ENCODE results near the gene TOR1AIP2.
A peak's percentile ranks its signal among the peaks of the same experiment; 100 is the strongest.

Gene TOR1AIP2

GRCh38 chr1:179881642-179882252, 4.1 kb upstream of the TOR1AIP2 start:
- no peaks in the 10 kb centered on the region for H3K27me3 ChIP-seq (ENCODE audit: control insufficient read depth in 1 of 2, insufficient read depth in 1 of 2, low read length in 2 of 2)
- H4K8ac ChIP-seq (ENCODE audit: low read length) = peak overlapping the region; percentile 100
- peak overlapping the region in 1 of 2 experiments; percentile 19 for H3K14ac ChIP-seq (ENCODE audit: low read length in 2 of 2)
- H3K9me3 ChIP-seq (ENCODE audit: control insufficient read depth, low read length) = no peaks in the 10 kb centered on the region
- H4K91ac ChIP-seq (ENCODE audit: low read length) = peak overlapping the region; percentile 99
- peak; percentile 95 for DNase-seq
- H3K4me1 ChIP-seq (ENCODE audit: control insufficient read depth, insufficient read depth, low read depth, low read length) = peaks cover 2% of the 10 kb centered on the region
- peak overlapping the region; percentile 97 for H3K27ac ChIP-seq (ENCODE audit: low read length, poor library complexity, severe bottlenecking)
- no peak overlapping the region for H2AK5ac ChIP-seq (ENCODE audit: low read length, severe bottlenecking)
- peak overlapping the region; percentile 99 to 100 for H3K18ac ChIP-seq (ENCODE audit: low read depth in 1 of 2, low read length in 2 of 2)
- H2BK15ac ChIP-seq (ENCODE audit: low read depth, poor library complexity, severe bottlenecking) = peak overlapping the region; percentile 85
- H3K9ac ChIP-seq (ENCODE audit: low read length) = peak overlapping the region; percentile 99
- peak overlapping the region; percentile 86 to 89 for H3K4me3 ChIP-seq (ENCODE audit: insufficient read depth in 1 of 2, low read depth in 1 of 2, low read length in 2 of 2)
- H2BK5ac ChIP-seq (ENCODE audit: low read depth, low read length, poor library complexity, severe bottlenecking) = peak overlapping the region; percentile 98
- H3K4ac ChIP-seq (ENCODE audit: low read depth in 1 of 2, low read length in 2 of 2) = peak overlapping the region; percentile 81 to 97
- WGBS = 3% methylated on average over 20 of the region's 22 CpGs
- peak overlapping the region; percentile 74 for H2BK120ac ChIP-seq (ENCODE audit: low read depth, low read length)
- H3K4me2 ChIP-seq (ENCODE audit: low read length, poor library complexity, severe bottlenecking) = peak overlapping the region; percentile 54
- peak overlapping the region; percentile 90 for H2AFZ ChIP-seq (ENCODE audit: low read depth, low read length)
- no peak overlapping the region for H2BK12ac ChIP-seq (ENCODE audit: low read length in 2 of 2)
- no peak overlapping the region for H3K23ac ChIP-seq (ENCODE audit: low read length in 2 of 2)
- peaks cover 3 to 24% of the 10 kb centered on the region in 2 experiments for H3K36me3 ChIP-seq (ENCODE audit: control insufficient read depth in 1 of 2, insufficient read depth in 2 of 2, low read depth in 1 of 2, low read length in 2 of 2)
- peaks cover 5% of the 10 kb centered on the region for H3K79me1 ChIP-seq (replicated peaks; ENCODE audit: low read length, poor library complexity, severe bottlenecking)

- Histone ChIP-seq H2BK12ac (ENCODE audit: low read length in 2 of 2) (no peak overlapping the region), H3K36me3 (ENCODE audit: control insufficient read depth in 1 of 2, insufficient read depth in 2 of 2, low read depth in 1 of 2, low read length in 2 of 2) (peaks cover 0 to 8% of the 10 kb centered on the region in 2 experiments), H3K4ac (ENCODE audit: low read depth in 1 of 2, low read length in 2 of 2) (no peak overlapping the region), H2BK5ac (ENCODE audit: low read depth, low read length, poor library complexity, severe bottlenecking) (no peak overlapping the region), H2AFZ (ENCODE audit: low read depth, low read length) (no peak overlapping the region), H3K4me2 (ENCODE audit: low read length, poor library complexity, severe bottlenecking) (no peak overlapping the region), H3K23ac (ENCODE audit: low read length in 2 of 2) (no peak overlapping the region), H3K4me1 (ENCODE audit: control insufficient read depth, insufficient read depth, low read depth, low read length) (peaks cover 2% of the 10 kb centered on the region), H3K79me1 (replicated peaks; ENCODE audit: low read length, poor library complexity, severe bottlenecking) (peaks cover under 1% of the 10 kb centered on the region), H4K8ac (ENCODE audit: low read length) (no peak overlapping the region), H3K27me3 (ENCODE audit: control insufficient read depth in 1 of 2, insufficient read depth in 1 of 2, low read length in 2 of 2) (no peaks in the 10 kb centered on the region), H3K18ac (ENCODE audit: low read depth in 1 of 2, low read length in 2 of 2) (no peak overlapping the region), H4K91ac (ENCODE audit: low read length) (no peak overlapping the region), H3K27ac (ENCODE audit: low read length, poor library complexity, severe bottlenecking) (no peak overlapping the region), H2BK15ac (ENCODE audit: low read depth, poor library complexity, severe bottlenecking) (no peak overlapping the region), H2BK120ac (ENCODE audit: low read depth, low read length) (no peak overlapping the region), H3K9ac (ENCODE audit: low read length) (no peak overlapping the region), H3K14ac (ENCODE audit: low read length in 2 of 2) (no peak overlapping the region), H3K9me3 (ENCODE audit: control insufficient read depth, low read length) (no peaks in the 10 kb centered on the region), H2AK5ac (ENCODE audit: low read length, severe bottlenecking) (no peak overlapping the region), H3K4me3 (ENCODE audit: insufficient read depth in 1 of 2, low read depth in 1 of 2, low read length in 2 of 2) (no peak overlapping the region)
- no peak for DNase-seq
- 100% methylated on average over 1 of the region's 2 CpGs for WGBS
Observed at GRCh38 chr1:179879797-179880196, 2.2 kb upstream of the TOR1AIP2 start.

GRCh38 chr1:179876300-179876715, 1.3 kb downstream of the TOR1AIP2 start:
- no peak overlapping the region for H3K4me2 ChIP-seq (ENCODE audit: low read length, poor library complexity, severe bottlenecking)
- H2AFZ ChIP-seq (ENCODE audit: low read depth, low read length) = no peak overlapping the region
- DNase-seq = peak; percentile 50
- H3K4me1 ChIP-seq (ENCODE audit: control insufficient read depth, insufficient read depth, low read depth, low read length) = peaks cover 5% of the 10 kb centered on the region
- no peak overlapping the region for H3K18ac ChIP-seq (ENCODE audit: low read depth in 1 of 2, low read length in 2 of 2)
- H2BK120ac ChIP-seq (ENCODE audit: low read depth, low read length) = no peak overlapping the region
- no peaks in the 10 kb centered on the region for H3K79me1 ChIP-seq (replicated peaks; ENCODE audit: low read length, poor library complexity, severe bottlenecking)
- H3K27ac ChIP-seq (ENCODE audit: low read length, poor library complexity, severe bottlenecking) = no peak overlapping the region
- H2AK5ac ChIP-seq (ENCODE audit: low read length, severe bottlenecking) = no peak overlapping the region
- H3K4me3 ChIP-seq (ENCODE audit: insufficient read depth in 1 of 2, low read depth in 1 of 2, low read length in 2 of 2) = peak overlapping the region in 1 of 2 experiments; percentile 95
- H3K4ac ChIP-seq (ENCODE audit: low read depth in 1 of 2, low read length in 2 of 2) = no peak overlapping the region
- H3K36me3 ChIP-seq (ENCODE audit: control insufficient read depth in 1 of 2, insufficient read depth in 2 of 2, low read depth in 1 of 2, low read length in 2 of 2) = peaks cover 5 to 33% of the 10 kb centered on the region in 2 experiments
- H2BK15ac ChIP-seq (ENCODE audit: low read depth, poor library complexity, severe bottlenecking) = no peak overlapping the region
- H4K91ac ChIP-seq (ENCODE audit: low read length) = no peak overlapping the region
- H4K8ac ChIP-seq (ENCODE audit: low read length) = no peak overlapping the region
- no peaks in the 10 kb centered on the region for H3K9me3 ChIP-seq (ENCODE audit: control insufficient read depth, low read length)
- WGBS = 60% methylated on average over 3 of the region's 3 CpGs
- H2BK12ac ChIP-seq (ENCODE audit: low read length in 2 of 2) = no peak overlapping the region
- H3K9ac ChIP-seq (ENCODE audit: low read length) = peak overlapping the region; percentile 96
- H2BK5ac ChIP-seq (ENCODE audit: low read depth, low read length, poor library complexity, severe bottlenecking) = no peak overlapping the region
- H3K14ac ChIP-seq (ENCODE audit: low read length in 2 of 2) = no peak overlapping the region
- no peak overlapping the region for H3K23ac ChIP-seq (ENCODE audit: low read length in 2 of 2)
- H3K27me3 ChIP-seq (ENCODE audit: control insufficient read depth in 1 of 2, insufficient read depth in 1 of 2, low read length in 2 of 2) = no peaks in the 10 kb centered on the region

DNA sequence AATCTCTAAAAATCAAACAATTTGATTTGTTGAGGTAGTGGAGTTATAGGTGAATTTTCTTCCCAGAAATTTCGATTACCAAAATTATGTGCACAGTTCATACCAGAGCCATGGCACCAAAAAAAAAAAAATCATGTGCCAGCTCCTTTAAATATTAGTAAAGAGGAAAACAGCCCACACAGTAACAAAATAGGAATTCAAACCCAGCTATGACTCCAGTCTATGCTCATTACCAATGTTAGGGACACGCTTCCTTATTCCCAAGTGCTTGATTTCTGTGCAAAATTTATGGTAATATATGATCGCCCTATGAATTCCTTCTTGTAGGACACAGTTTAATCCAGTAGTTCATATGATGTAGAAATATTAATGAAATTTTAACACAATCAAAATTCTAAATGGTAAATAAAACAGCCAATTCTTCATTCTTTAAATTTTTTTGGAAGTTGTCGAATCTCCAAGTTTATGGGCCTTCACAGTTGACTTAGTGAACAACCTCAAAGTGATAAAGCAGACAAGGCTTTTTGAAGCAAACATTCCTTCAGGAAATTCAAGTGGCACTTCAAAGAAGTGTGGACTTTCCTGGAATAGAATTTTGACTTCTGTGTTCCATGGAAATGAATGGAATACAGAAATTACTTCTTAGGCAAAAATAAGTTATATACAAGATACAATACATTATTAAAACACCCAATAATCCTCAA, 1.9 kb downstream of the TOR1AIP2 start:
- Histone ChIP-seq H3K4me2 (ENCODE audit: low read length, poor library complexity, severe bottlenecking) (peak overlapping the region; percentile 16), H2BK15ac (ENCODE audit: low read depth, poor library complexity, severe bottlenecking) (no peak overlapping the region), H3K14ac (ENCODE audit: low read length in 2 of 2) (no peak overlapping the region), H3K9me3 (ENCODE audit: control insufficient read depth, low read length) (no peaks in the 10 kb centered on the region), H3K4me3 (ENCODE audit: insufficient read depth in 1 of 2, low read depth in 1 of 2, low read length in 2 of 2) (peak overlapping the region in 1 of 2 experiments; percentile 95), H4K8ac (ENCODE audit: low read length) (no peak overlapping the region), H2BK5ac (ENCODE audit: low read depth, low read length, poor library complexity, severe bottlenecking) (no peak overlapping the region), H3K4ac (ENCODE audit: low read depth in 1 of 2, low read length in 2 of 2) (no peak overlapping the region), H3K27me3 (ENCODE audit: control insufficient read depth in 1 of 2, insufficient read depth in 1 of 2, low read length in 2 of 2) (no peaks in the 10 kb centered on the region), H4K91ac (ENCODE audit: low read length) (no peak overlapping the region), H3K79me1 (replicated peaks; ENCODE audit: low read length, poor library complexity, severe bottlenecking) (no peaks in the 10 kb centered on the region), H3K18ac (ENCODE audit: low read depth in 1 of 2, low read length in 2 of 2) (no peak overlapping the region), H3K9ac (ENCODE audit: low read length) (peak overlapping the region; percentile 96), H2AK5ac (ENCODE audit: low read length, severe bottlenecking) (no peak overlapping the region), H2BK120ac (ENCODE audit: low read depth, low read length) (no peak overlapping the region), H2BK12ac (ENCODE audit: low read length in 2 of 2) (no peak overlapping the region), H3K23ac (ENCODE audit: low read length in 2 of 2) (no peak overlapping the region), H3K4me1 (ENCODE audit: control insufficient read depth, insufficient read depth, low read depth, low read length) (peaks cover 5% of the 10 kb centered on the region), H3K27ac (ENCODE audit: low read length, poor library complexity, severe bottlenecking) (no peak overlapping the region), H3K36me3 (ENCODE audit: control insufficient read depth in 1 of 2, insufficient read depth in 2 of 2, low read depth in 1 of 2, low read length in 2 of 2) (peaks cover 5 to 33% of the 10 kb centered on the region in 2 experiments), H2AFZ (ENCODE audit: low read depth, low read length) (no peak overlapping the region)
- 81% methylated on average over 1 of the region's 4 CpGs for WGBS
- DNase-seq = peak; percentile 3

Data from mesenchymal stem cell (in vitro differentiated cells and primary cell).